HG03520 (cell line): Measurements from ENCODE around the gene SLC24A4.

Experiments used
- ATAC-seq: cut with Tn5 transposase; IDR thresholded peaks from one replicate; pipeline ENCODE4 v1.9.1; 2021; ENCODE audit warnings: mild to moderate bottlenecking, moderate library complexity; ENCODE audit not compliant: unreplicated experiment

The SLC24A4 gene

GRCh38 chr14:92430686-92431085 is 107.7 kb downstream of the SLC24A4 start:
- no peak for ATAC-seq

- ATAC-seq = no peak
Measured at GRCh38 chr14:92431199-92431725, 108.3 kb downstream of the SLC24A4 start.

- no peak for ATAC-seq
Measured at GRCh38 chr14:92433407-92433806, 110.4 kb downstream of the SLC24A4 start.

GRCh38 chr14:92435154-92435553 is 112.2 kb downstream of the SLC24A4 start:
- no peak for ATAC-seq

- no peak for ATAC-seq
Measured at GRCh38 chr14:92436115-92436776, 113.3 kb downstream of the SLC24A4 start.

GRCh38 chr14:92437309-92437708 is 114.3 kb downstream of the SLC24A4 start:
- no peak for ATAC-seq

GRCh38 chr14:92437729-92438285 is 114.8 kb downstream of the SLC24A4 start:
- ATAC-seq = no peak

- no peak for ATAC-seq
Measured at GRCh38 chr14:92439537-92440344, 116.8 kb downstream of the SLC24A4 start.

- no peak for ATAC-seq
Measured at GRCh38 chr14:92440345-92441003, 117.5 kb downstream of the SLC24A4 start.

- ATAC-seq = no peak
Measured at GRCh38 chr14:92441751-92442504, 119.0 kb downstream of the SLC24A4 start.

- ATAC-seq = no peak
Measured at GRCh38 chr14:92443167-92443566, 120.2 kb downstream of the SLC24A4 start.

- no peak for ATAC-seq
Measured at GRCh38 chr14:92443741-92444140, 120.8 kb downstream of the SLC24A4 start.

GRCh38 chr14:92446771-92447170 is 123.8 kb downstream of the SLC24A4 start:
- no peak for ATAC-seq

GRCh38 chr14:92447416-92448197 is 124.6 kb downstream of the SLC24A4 start:
- ATAC-seq = no peak

GRCh38 chr14:92448786-92449185 is 125.8 kb downstream of the SLC24A4 start:
- ATAC-seq = no peak

GRCh38 chr14:92449404-92450181 is 126.6 kb downstream of the SLC24A4 start:
- ATAC-seq = no peak

- no peak for ATAC-seq
Measured at GRCh38 chr14:92450351-92451070, 127.5 kb downstream of the SLC24A4 start.

GRCh38 chr14:92451245-92451644 is 128.3 kb downstream of the SLC24A4 start:
- no peak for ATAC-seq
